Central memory CD8-positive, alpha-beta T cell (primary cell): ENCODE results near the gene TSPAN33.

Experiments
- ATAC-seq: fragments of 150-1000 bp; cut with Tn5 transposase; replicated peaks from 2 replicates; pipeline ENCODE4 v1.10.0; 2022; ENCODE audit warnings: mild to moderate bottlenecking, moderate FRiP score, moderate number of reproducible peaks; ENCODE audit not compliant: poor library complexity, severe bottlenecking; ENCODE audit errors: extremely low read depth
- DNase-seq, 2 donors: peaks; one replicate each; pipeline ENCODE4 v3.0.0; 2021; ENCODE audit warnings: low spot score in 2 of 2
- H3K27ac Mint-ChIP-seq: one replicate; pipeline ENCODE4 v1.8.0; 2022; ENCODE audit warnings: low read depth, mild to moderate bottlenecking, moderate library complexity, mixed read lengths
- H3K27me3 Mint-ChIP-seq: one replicate; pipeline ENCODE4 v1.8.0; 2022; ENCODE audit warnings: mixed read lengths
- H3K36me3 Mint-ChIP-seq: one replicate; pipeline ENCODE4 v1.8.0; 2022; ENCODE audit warnings: mild to moderate bottlenecking, moderate library complexity, mixed read lengths; ENCODE audit not compliant: insufficient read depth
- H3K4me1 Mint-ChIP-seq: one replicate; pipeline ENCODE4 v1.8.0; 2022; ENCODE audit warnings: mixed read lengths
- H3K4me3 Mint-ChIP-seq: one replicate; pipeline ENCODE4 v1.8.0; 2022; ENCODE audit warnings: mild to moderate bottlenecking, moderate library complexity, mixed read lengths
- H3K9me3 Mint-ChIP-seq: one replicate; pipeline ENCODE4 v1.8.0; 2022; ENCODE audit warnings: mixed read lengths

TSPAN33 gene

GRCh38 chr7:129144095-129144833 is at the start of gene TSPAN33:
Gene TSPAN33 (plus strand): TSS chr7:129144707. CDS start chr7:129144981, 274 bp downstream.
- Mint-ChIP-seq H3K36me3 (peaks cover 2% of the 10 kb centered on the region), H3K27me3 (peaks cover 24% of the 10 kb centered on the region), H3K9me3 (no peaks in the 10 kb centered on the region), H3K4me1 (peaks cover 22% of the 10 kb centered on the region), H3K4me3 (peak within 1 kb of the TSS; percentile 87), H3K27ac (peak within 1 kb of the TSS; percentile 58)
- DNase-seq (peak in 1 of 2 donors; percentile 21), ATAC-seq (peak; percentile 88)

- H3K9me3 Mint-ChIP-seq = no peaks in the 10 kb centered on the region
- H3K36me3 Mint-ChIP-seq = peaks cover 1% of the 10 kb centered on the region
- H3K4me1 Mint-ChIP-seq = peaks cover 14% of the 10 kb centered on the region
- H3K27me3 Mint-ChIP-seq = no peaks in the 10 kb centered on the region
- no peak for DNase-seq
- ATAC-seq = peak; percentile 77
- H3K27ac Mint-ChIP-seq = peak overlapping the region; percentile 61
- no peak overlapping the region for H3K4me3 Mint-ChIP-seq
These were observed 49.2 kb upstream of the TSPAN33 start for GRCh38 chr7:129095258-129095657.

- ATAC-seq = no peak
- peaks cover 7% of the 10 kb centered on the region for H3K4me1 Mint-ChIP-seq
- no peaks in the 10 kb centered on the region for H3K9me3 Mint-ChIP-seq
- no peaks in the 10 kb centered on the region for H3K27me3 Mint-ChIP-seq
- no peak overlapping the region for H3K27ac Mint-ChIP-seq
- H3K4me3 Mint-ChIP-seq = no peak overlapping the region
- DNase-seq = no peak
- H3K36me3 Mint-ChIP-seq = peaks cover 1% of the 10 kb centered on the region
These were observed 46.0 kb upstream of the TSPAN33 start for GRCh38 chr7:129098409-129099084.

GRCh38 chr7:129100827-129101166 is 43.7 kb upstream of the TSPAN33 start:
- Mint-ChIP-seq H3K9me3 (no peaks in the 10 kb centered on the region), H3K4me1 (no peaks in the 10 kb centered on the region), H3K27ac (no peak overlapping the region), H3K27me3 (no peaks in the 10 kb centered on the region), H3K4me3 (no peak overlapping the region), H3K36me3 (no peaks in the 10 kb centered on the region)
- DNase-seq (no peak), ATAC-seq (no peak)

- no peak for ATAC-seq
- no peak for DNase-seq
- no peak overlapping the region for H3K4me3 Mint-ChIP-seq
- no peaks in the 10 kb centered on the region for H3K27me3 Mint-ChIP-seq
- H3K27ac Mint-ChIP-seq = no peak overlapping the region
- no peaks in the 10 kb centered on the region for H3K9me3 Mint-ChIP-seq
- no peaks in the 10 kb centered on the region for H3K4me1 Mint-ChIP-seq
- H3K36me3 Mint-ChIP-seq = no peaks in the 10 kb centered on the region
These were observed 42.8 kb upstream of the TSPAN33 start for GRCh38 chr7:129101746-129102145.

- Mint-ChIP-seq H3K27me3 (no peaks in the 10 kb centered on the region), H3K4me1 (no peaks in the 10 kb centered on the region), H3K36me3 (no peaks in the 10 kb centered on the region), H3K9me3 (no peaks in the 10 kb centered on the region), H3K27ac (no peak overlapping the region), H3K4me3 (no peak overlapping the region)
- DNase-seq (no peak), ATAC-seq (no peak)
These were observed 40.8 kb upstream of the TSPAN33 start for GRCh38 chr7:129103561-129104324.

GRCh38 chr7:129108581-129108980 is 35.9 kb upstream of the TSPAN33 start:
- H3K27ac Mint-ChIP-seq = no peak overlapping the region
- no peaks in the 10 kb centered on the region for H3K27me3 Mint-ChIP-seq
- DNase-seq (no peak), ATAC-seq (no peak)
- no peaks in the 10 kb centered on the region for H3K36me3 Mint-ChIP-seq
- no peak overlapping the region for H3K4me3 Mint-ChIP-seq
- no peaks in the 10 kb centered on the region for H3K9me3 Mint-ChIP-seq
- H3K4me1 Mint-ChIP-seq = no peaks in the 10 kb centered on the region

GRCh38 chr7:129110258-129110981 is 34.1 kb upstream of the TSPAN33 start:
- no peaks in the 10 kb centered on the region for H3K27me3 Mint-ChIP-seq
- ATAC-seq (no peak), DNase-seq (no peak)
- H3K9me3 Mint-ChIP-seq = no peaks in the 10 kb centered on the region
- no peaks in the 10 kb centered on the region for H3K4me1 Mint-ChIP-seq
- H3K4me3 Mint-ChIP-seq = no peak overlapping the region
- H3K27ac Mint-ChIP-seq = no peak overlapping the region
- H3K36me3 Mint-ChIP-seq = no peaks in the 10 kb centered on the region

GRCh38 chr7:129110982-129111376 is 33.5 kb upstream of the TSPAN33 start:
- Mint-ChIP-seq H3K9me3 (no peaks in the 10 kb centered on the region), H3K4me3 (no peak overlapping the region)
- ATAC-seq = no peak

GRCh38 chr7:129115676-129116075 is 28.8 kb upstream of the TSPAN33 start:
- Mint-ChIP-seq H3K27ac (no peak overlapping the region), H3K27me3 (peaks cover 25% of the 10 kb centered on the region), H3K36me3 (peaks cover 2% of the 10 kb centered on the region), H3K4me3 (no peak overlapping the region), H3K4me1 (no peaks in the 10 kb centered on the region), H3K9me3 (no peaks in the 10 kb centered on the region)
- no peak for DNase-seq
- ATAC-seq = no peak

More at GRCh38 chr7:129110982-129111376, 33.5 kb upstream of the TSPAN33 start:
- H3K36me3 Mint-ChIP-seq = no peaks in the 10 kb centered on the region
- H3K27me3 Mint-ChIP-seq = no peaks in the 10 kb centered on the region
- no peaks in the 10 kb centered on the region for H3K4me1 Mint-ChIP-seq
- no peak overlapping the region for H3K27ac Mint-ChIP-seq
- DNase-seq = no peak

- DNase-seq = no peak
- no peak overlapping the region for H3K27ac Mint-ChIP-seq
- no peak overlapping the region for H3K4me3 Mint-ChIP-seq
- no peaks in the 10 kb centered on the region for H3K4me1 Mint-ChIP-seq
- peaks cover 26% of the 10 kb centered on the region for H3K27me3 Mint-ChIP-seq
- H3K36me3 Mint-ChIP-seq = peaks cover 2% of the 10 kb centered on the region
- no peaks in the 10 kb centered on the region for H3K9me3 Mint-ChIP-seq
- ATAC-seq = no peak
These were observed 26.3 kb upstream of the TSPAN33 start for GRCh38 chr7:129118182-129118581.

GRCh38 chr7:129118976-129119375 is 25.5 kb upstream of the TSPAN33 start:
- peaks cover 2% of the 10 kb centered on the region for H3K36me3 Mint-ChIP-seq

More at GRCh38 chr7:129118976-129119375, 25.5 kb upstream of the TSPAN33 start:
- Mint-ChIP-seq H3K27ac (no peak overlapping the region), H3K4me1 (no peaks in the 10 kb centered on the region), H3K27me3 (peaks cover 26% of the 10 kb centered on the region), H3K4me3 (no peak overlapping the region), H3K9me3 (no peaks in the 10 kb centered on the region)
- DNase-seq (no peak), ATAC-seq (no peak)
